GM21528 (cell line): Measurements from ENCODE around the gene A4GALT.

ENCODE experiments used
- ATAC-seq: cut with Tn5 transposase; IDR thresholded peaks from one replicate; pipeline ENCODE4 v1.9.1; 2021; ENCODE audit warnings: mild to moderate bottlenecking, moderate library complexity; ENCODE audit not compliant: unreplicated experiment, low FRiP score

Gene A4GALT

GRCh38 chr22:42654436-42655073 is 66.1 kb downstream of the A4GALT start:
- no peak for ATAC-seq

GRCh38 chr22:42653999-42654398 is 66.7 kb downstream of the A4GALT start:
- ATAC-seq, result no peak

GRCh38 chr22:42651134-42651533 is 69.5 kb downstream of the A4GALT start:
- ATAC-seq, result no peak

GRCh38 chr22:42649246-42650099 is 71.2 kb downstream of the A4GALT start, which contains the start of gene CYB5R3:
CYB5R3 (minus strand) TSS chr22:42649392; CDS start chr22:42649315, 77 bp downstream.
- ATAC-seq, result peak; percentile 59

- ATAC-seq, result peak; percentile 30
These were observed 72.1 kb downstream of the A4GALT start for GRCh38 chr22:42648368-42649245.

- ATAC-seq, result no peak
These were observed 72.7 kb downstream of the A4GALT start for GRCh38 chr22:42648017-42648367.

GRCh38 chr22:42646569-42647525 is 73.8 kb downstream of the A4GALT start:
- no peak for ATAC-seq

- ATAC-seq, result no peak
These were observed 74.6 kb downstream of the A4GALT start for GRCh38 chr22:42645938-42646568.

GRCh38 chr22:42645341-42645937 is 75.2 kb downstream of the A4GALT start:
- no peak for ATAC-seq

GRCh38 chr22:42644422-42645340 is 76.0 kb downstream of the A4GALT start:
- no peak for ATAC-seq

GRCh38 chr22:42643634-42644421 is 76.8 kb downstream of the A4GALT start:
- no peak for ATAC-seq

GRCh38 chr22:42642806-42643633 is 77.7 kb downstream of the A4GALT start:
- ATAC-seq, result no peak
